ENCODE measurements around the gene BTBD2.

The BTBD2 gene

GRCh38 chr19:1944088-1944915 is 71.2 kb downstream of the BTBD2 start:
- H3K4me3 ChIP-seq (ENCODE audit: low read depth, low read length), result no peak overlapping the region
- H3K9me3 ChIP-seq (ENCODE audit: control insufficient read depth, low read length), result no peaks in the 10 kb centered on the region
- TF ChIP-seq CTCF (IDR thresholded peaks at IDR 0.05), result no peak
- no peaks in the 10 kb centered on the region for H3K36me3 ChIP-seq (ENCODE audit: control insufficient read depth, insufficient read depth, low read length)
- H2AFZ ChIP-seq, result no peak overlapping the region
- H3K4me1 ChIP-seq, result peaks cover 13% of the 10 kb centered on the region
- H3K27ac ChIP-seq, result no peak overlapping the region
- no peaks in the 10 kb centered on the region for H3K27me3 ChIP-seq (ENCODE audit: control insufficient read depth, insufficient read depth, low read length)
- no peak overlapping the region for H3K9ac ChIP-seq
- peaks cover 62% of the 10 kb centered on the region for H3K79me2 ChIP-seq
- H3K4me2 ChIP-seq (ENCODE audit: low read length), result no peak overlapping the region

- Histone ChIP-seq H3K9me3 (ENCODE audit: control insufficient read depth, low read length) (no peaks in the 10 kb centered on the region), H3K4me3 (ENCODE audit: low read depth, low read length) (no peak overlapping the region), H3K36me3 (ENCODE audit: control insufficient read depth, insufficient read depth, low read length) (no peaks in the 10 kb centered on the region), H3K27ac (no peak overlapping the region), H3K4me1 (peaks cover 13% of the 10 kb centered on the region), H2AFZ (no peak overlapping the region), H3K27me3 (ENCODE audit: control insufficient read depth, insufficient read depth, low read length) (no peaks in the 10 kb centered on the region), H3K4me2 (ENCODE audit: low read length) (no peak overlapping the region), H3K79me2 (peaks cover 58% of the 10 kb centered on the region), H3K9ac (no peak overlapping the region)
- no peak for TF ChIP-seq CTCF (IDR thresholded peaks at IDR 0.05)
Observed at GRCh38 chr19:1943661-1944087, 71.8 kb downstream of the BTBD2 start.

- Histone ChIP-seq H3K27ac (no peak overlapping the region), H3K4me1 (peaks cover 13% of the 10 kb centered on the region), H3K79me2 (peaks cover 55% of the 10 kb centered on the region), H3K27me3 (ENCODE audit: control insufficient read depth, insufficient read depth, low read length) (no peaks in the 10 kb centered on the region), H3K4me3 (ENCODE audit: low read depth, low read length) (no peak overlapping the region), H2AFZ (no peak overlapping the region), H3K9ac (no peak overlapping the region), H3K4me2 (ENCODE audit: low read length) (peak overlapping the region; percentile 98), H3K36me3 (ENCODE audit: control insufficient read depth, insufficient read depth, low read length) (no peaks in the 10 kb centered on the region), H3K9me3 (ENCODE audit: control insufficient read depth, low read length) (no peaks in the 10 kb centered on the region)
- TF ChIP-seq CTCF (IDR thresholded peaks at IDR 0.05), result no peak
Observed at GRCh38 chr19:1942934-1943555, 72.5 kb downstream of the BTBD2 start.

- peaks cover 48% of the 10 kb centered on the region for H3K79me2 ChIP-seq
Observed at GRCh38 chr19:1942078-1942933, 73.2 kb downstream of the BTBD2 start.

More at GRCh38 chr19:1942078-1942933, 73.2 kb downstream of the BTBD2 start:
- H3K4me2 ChIP-seq (ENCODE audit: low read length), result peak overlapping the region; percentile 98
- no peak for TF ChIP-seq CTCF (IDR thresholded peaks at IDR 0.05)
- peak overlapping the region; percentile 77 for H3K4me3 ChIP-seq (ENCODE audit: low read depth, low read length)
- H3K27ac ChIP-seq, result peak overlapping the region; percentile 76
- H3K9ac ChIP-seq, result no peak overlapping the region
- H3K4me1 ChIP-seq, result peaks cover 13% of the 10 kb centered on the region
- peak overlapping the region; percentile 72 for H2AFZ ChIP-seq
- H3K9me3 ChIP-seq (ENCODE audit: control insufficient read depth, low read length), result no peaks in the 10 kb centered on the region
- H3K36me3 ChIP-seq (ENCODE audit: control insufficient read depth, insufficient read depth, low read length), result no peaks in the 10 kb centered on the region
- no peaks in the 10 kb centered on the region for H3K27me3 ChIP-seq (ENCODE audit: control insufficient read depth, insufficient read depth, low read length)
